HG03103 (cell line): ENCODE data around the gene FBXO33.
"Not testable (repeated sequence)": the region's sequence is repeated elsewhere in the genome, so short reads cannot be mapped to it uniquely, and the experiment has no call there.

ENCODE experiments used
- ATAC-seq: cut with Tn5 transposase; IDR thresholded peaks from one replicate; pipeline ENCODE4 v1.9.1; 2021; ENCODE audit warnings: low read depth; ENCODE audit not compliant: unreplicated experiment

Gene FBXO33

DNA sequence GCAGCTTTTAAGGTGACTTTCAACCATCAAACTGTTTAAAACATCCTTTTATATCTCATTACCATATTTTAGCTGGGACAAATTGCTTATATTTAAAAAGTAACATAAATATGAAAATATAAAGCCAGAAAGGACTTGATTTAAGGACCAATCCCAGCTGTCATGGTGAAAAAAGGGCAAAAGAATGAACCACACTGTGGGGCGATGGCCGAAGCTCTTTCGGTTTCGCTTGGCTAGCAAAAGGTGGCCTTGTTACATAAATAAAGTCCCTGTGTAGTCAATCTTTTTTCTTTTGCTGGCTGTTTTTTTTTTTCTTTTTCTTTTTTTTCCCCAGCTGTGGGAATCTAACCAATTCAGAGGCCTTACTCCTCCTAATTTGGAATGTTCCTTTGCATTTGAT lies 50.9 kb downstream of the FBXO33 start:
- no peak for ATAC-seq

DNA sequence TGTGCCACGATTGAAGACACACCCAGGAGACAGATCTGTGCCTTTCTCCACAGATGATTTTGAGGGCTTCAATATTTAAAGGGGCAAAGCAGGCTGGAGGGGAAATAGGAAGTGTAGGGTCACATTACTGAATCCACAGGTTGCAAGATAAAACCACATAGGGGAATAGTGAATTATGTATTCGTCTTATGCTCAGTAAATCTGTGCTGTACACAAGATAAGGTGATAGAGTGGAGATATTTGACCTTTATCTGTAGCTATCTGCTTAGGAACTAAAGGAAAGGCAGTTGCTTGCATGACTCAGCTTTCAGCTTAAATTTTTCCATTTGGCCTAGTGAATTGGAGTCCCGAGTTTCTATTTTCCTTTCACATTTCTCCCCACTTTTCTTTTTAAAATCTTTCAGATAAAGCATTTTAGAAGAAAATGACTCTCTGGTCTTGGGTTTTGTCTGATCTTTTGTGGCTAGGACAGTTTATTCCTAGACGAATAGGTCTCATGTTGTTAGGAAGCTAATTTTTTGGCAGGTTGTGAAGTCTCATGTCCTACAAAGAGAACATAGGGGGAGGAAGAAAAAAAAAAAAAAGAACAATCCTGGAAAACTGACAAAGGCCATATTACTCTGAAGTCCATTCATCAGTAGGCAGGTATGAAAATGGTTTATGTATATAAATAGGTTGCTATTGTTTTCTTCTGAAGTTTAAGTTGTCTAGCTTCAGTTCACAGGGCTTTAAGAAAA lies 55.4 kb downstream of the FBXO33 start:
- ATAC-seq, result no peak

DNA sequence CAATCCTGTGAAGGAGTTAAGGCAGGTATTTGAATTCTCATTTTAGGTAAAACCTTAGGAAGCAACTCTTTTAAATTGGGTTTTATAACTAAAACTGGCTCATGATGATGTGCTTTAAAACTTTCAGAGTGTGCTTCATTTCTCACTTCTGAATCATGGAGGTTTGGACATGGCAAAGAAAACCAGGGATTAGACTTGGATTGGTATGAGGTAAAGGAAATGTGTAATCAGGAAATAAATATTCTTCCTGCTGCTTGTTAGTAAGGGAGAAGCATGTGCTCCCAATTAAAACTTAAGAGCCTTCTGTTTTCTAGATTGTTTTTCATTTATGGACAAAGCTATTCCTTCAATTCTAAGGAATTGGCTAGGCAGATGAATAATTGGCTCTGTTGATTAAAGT lies 57.4 kb downstream of the FBXO33 start:
- ATAC-seq, result no peak

DNA sequence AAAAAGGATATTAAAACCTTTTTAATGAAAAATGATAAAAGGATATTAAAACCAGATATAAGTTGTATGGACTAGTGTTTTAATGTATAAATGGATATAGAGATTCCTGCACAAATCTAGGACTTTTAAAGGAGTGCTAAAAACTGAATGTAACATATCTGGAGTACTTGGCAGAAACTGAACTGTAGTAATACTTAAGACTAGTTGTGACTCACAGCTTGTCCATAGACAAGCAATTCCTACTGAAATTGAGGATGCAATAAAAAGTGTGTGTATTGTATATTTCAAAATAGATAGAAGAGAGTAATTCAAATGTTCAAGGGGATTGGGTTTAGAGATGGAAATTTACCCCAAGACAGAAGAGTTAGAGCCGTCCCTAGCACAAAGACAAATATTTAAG lies 59.6 kb downstream of the FBXO33 start:
- ATAC-seq, result no peak

DNA sequence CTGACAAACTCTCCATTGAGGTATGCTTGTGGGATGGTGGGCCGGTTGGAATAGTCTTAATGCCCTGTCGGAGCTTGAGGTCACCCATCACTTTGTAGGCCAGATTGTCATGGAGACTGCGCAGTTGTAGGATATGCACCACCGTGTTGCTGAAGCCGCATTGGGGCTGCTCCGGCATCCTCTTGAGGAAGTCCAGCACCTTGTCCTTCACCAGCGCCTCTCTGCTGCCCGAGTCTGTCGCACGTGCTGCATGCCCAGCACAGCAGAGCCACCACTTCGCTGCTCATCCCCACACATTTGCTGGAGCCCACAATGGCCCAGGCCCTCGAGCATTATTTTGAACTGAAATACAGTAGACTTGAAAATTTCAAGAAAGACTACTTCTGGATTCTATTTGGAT lies 61.8 kb downstream of the FBXO33 start:
- ATAC-seq, result no peak

DNA sequence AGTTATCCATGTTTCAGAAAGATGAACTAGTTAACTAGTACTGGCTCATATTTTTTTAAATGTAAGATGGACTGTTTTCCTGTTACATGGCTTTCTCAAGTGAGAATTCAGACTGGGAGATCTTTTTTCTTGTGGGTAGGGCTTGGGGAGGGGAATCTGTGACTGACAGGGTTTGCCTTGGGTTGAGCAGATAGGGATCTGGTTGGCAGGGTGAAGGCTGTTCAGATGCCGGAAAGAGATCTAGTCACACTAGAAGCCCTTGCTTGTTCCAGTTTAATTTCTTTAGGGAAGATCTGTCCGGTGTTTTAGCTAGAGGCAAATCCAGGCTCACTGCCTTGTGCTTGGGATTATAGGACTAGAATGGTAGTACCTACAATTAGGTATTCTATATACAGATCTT lies 63.2 kb downstream of the FBXO33 start:
- no peak for ATAC-seq

DNA sequence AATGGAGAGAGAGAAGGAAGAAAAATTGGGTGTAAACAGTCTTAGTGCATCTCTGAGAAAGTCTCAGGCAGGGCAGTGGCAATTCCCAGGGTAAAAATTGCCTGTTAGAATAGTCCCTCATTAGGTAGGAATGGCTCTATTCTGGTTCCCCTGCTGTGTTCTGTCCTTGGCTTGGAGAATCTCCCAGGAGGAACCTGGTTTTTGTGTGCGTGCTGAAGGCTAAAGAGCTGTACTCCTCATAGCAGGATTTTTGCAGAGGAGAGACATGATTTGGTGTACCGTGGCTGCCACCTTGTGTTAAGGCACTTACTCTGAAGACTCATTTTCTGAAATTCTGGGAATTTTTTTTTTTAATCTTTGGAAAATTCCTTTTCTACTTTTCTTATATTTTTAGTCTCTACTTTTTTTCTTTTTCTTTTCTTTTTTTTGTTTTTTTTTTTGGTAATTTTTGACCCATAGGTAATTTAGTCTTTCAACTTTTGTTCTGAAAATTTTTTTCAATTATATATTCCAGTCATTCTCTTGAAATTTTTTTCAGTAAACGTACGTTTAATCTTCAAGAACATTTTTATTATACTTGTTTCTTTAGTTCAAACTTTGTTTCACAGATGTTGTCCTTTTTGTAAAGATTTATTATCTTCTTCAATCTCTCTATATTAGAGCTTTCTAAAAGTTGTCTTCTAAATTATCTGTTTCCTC lies 63.8 kb downstream of the FBXO33 start:
- no peak for ATAC-seq

DNA sequence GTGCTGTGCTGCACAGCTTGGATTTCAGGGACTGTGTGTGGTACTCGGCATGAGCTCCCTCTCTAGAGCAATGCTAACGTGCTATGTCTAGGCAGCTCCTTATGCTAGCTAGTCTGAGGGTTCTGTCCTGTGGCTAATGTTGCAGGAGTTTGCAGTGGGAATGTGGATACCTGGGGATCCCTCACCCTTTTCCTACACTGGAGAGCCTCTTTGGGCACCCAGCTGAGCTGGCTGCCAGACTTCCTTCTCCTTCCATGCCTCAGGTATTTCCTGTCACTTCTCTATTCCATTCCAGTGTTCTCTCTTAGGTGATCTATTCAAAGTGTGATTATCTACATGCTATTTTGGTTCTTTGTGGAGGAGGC lies 64.9 kb downstream of the FBXO33 start:
- no peak for ATAC-seq

DNA sequence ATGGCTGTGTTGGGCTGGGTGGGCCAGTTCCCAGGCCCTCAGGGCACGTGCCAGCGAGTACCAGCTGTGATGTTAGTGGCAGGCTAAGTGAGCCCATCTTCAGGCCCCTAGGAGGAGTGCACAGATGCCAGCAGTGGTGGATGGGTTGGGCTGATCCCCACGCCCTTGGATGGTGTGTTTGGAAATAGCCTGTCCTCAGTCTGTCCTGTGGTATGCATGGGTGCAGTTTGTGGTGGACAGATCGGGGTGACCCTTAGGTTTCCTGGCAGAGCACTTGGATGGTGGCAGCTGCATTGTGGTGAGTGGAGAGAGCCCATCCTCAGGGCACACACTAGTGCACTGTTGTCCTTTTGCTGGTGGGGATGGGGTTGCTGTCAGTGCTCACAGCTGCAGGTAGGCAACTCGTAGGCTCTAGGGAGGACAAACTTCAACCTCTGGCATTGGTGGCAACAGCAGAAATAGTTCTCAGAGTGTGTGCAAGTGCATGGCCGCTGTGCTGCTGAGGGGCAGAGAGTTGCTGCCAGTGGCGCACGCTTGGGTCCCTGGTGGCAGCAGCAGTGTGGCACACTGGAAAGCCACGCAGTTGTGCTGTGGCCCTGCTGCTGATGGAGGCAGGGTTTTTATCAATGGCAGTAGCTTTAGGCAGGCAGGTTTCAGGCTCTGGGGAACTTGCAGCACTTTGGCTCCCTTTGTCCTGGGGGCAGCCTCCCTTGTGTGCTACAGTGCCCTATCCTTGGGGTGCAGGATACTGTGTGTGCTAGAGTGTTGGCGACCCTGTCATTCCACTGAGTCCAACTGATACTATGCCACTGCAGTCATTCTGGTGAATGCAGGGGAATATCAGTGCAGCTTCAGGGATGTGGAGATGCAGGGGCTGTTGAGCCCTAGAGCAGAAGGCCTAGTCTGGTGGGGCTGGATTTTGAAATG lies 65.5 kb downstream of the FBXO33 start:
- ATAC-seq, result no peak

DNA sequence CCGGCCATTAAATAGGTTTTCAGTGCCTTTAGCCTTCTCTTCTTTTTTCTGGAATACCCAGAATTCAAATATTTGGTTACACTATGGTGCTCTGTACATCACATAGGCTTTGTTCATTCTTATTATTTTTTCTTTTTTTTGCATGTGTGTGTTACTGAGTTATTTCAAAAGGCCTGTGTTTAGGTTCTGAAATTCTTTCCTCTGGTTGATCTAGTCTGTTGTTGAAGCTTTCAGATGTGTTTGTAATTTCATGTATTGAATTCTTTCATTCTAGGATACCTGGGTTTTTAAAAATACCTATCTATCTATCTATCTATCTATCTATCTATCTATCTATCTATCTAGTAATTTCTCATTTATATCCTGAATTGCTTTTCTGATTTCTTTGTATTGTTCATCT lies 66.9 kb downstream of the FBXO33 start:
- ATAC-seq, result no peak

DNA sequence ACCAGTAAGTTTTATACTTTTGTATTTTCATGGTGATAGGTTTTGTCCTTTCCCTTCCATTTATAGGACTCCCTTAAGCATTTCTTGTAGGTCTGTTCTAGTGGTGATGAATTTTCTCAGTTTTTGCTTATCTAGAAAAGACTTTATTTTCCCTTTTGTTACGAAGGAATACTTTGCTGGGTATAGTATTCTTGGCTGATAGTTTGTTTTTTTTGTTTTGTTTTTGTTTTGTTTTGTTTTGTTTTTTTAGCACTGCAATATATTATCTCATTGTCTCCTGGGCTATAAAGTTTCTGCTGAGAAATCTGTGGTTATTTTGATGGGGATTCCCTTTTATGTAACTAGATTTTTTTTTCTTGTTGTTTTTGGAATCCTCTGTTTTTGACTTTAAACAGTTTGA lies 67.7 kb downstream of the FBXO33 start:
- ATAC-seq, result no peak

DNA sequence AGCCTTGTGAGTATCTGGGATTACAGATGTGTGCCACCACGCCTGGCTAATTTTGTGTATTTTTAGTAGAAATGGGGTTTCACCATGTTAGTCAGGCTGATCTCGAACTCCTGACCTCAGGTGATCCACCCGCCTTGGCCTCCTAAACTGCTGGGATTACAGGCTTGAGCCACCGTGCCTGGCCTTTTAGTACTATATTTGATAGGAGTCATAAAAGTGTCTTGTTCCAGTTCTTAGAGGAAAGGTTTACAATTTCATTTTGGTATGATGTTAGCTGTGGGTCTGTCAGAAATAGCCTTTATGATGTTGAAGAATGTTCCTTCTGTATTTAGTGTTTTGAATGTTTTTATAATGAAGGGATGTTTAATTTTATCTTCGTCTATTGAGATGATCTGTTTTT lies 70.7 kb downstream of the FBXO33 start:
- ATAC-seq, result not testable (repeated sequence)

DNA sequence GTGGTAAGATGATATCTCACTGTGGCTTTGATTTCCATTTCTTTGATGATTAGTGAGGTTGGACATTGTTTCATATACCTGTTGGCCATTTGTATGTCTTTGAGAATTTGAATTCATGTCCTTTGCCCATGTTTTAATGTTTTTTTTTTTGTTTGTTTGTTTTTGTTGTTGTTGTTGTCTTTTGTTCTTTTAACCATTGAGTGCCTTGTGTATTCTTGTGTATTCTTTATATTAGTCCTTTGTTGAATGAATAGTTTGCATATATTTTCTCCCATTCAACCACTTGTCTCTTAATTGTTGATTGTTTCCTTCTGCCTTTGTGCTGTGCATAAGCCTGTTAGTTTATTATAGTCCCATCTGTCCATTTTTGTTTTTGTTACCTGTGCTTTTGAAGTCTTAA lies 71.9 kb downstream of the FBXO33 start:
- ATAC-seq, result no peak

DNA sequence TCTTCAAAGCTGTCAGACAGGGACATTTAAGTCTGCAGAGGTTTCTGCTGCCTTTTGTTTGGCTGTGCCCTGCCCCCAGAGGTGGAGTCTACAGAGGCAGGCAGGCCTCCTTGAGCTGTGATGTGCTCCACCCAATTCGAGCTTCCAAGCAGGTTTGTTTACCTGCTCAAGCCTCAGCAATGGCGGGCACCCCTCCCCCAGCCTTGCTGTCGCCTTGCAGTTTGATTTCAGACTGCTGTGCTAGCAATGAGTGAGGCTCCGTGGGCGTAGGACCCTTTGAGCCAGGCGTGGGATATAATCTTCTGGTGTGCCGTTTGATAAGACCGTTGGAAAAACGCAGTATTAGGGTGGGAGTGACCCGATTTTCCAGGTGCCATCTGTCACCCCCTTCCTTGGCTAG lies 73.2 kb downstream of the FBXO33 start:
- not testable (repeated sequence) for ATAC-seq

DNA sequence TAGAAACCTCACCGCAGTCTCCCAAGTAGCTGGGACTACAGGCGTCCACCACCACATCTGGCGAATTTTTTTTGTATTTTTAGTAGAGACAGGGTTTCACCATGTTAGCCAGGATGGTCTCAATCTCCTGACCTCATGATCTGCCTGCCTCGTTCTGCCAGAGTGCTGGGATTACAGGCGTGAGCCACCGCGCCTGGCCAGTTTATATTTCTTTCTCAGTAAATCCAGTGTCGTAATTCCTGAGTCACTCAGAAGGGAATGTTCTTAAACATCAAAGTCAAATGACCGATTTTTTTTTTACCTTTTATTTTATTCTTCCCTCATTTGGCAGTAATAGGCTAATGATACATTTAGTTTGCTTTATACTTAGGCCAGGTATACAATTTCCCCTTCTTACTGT lies 80.5 kb downstream of the FBXO33 start:
- ATAC-seq, result no peak

DNA sequence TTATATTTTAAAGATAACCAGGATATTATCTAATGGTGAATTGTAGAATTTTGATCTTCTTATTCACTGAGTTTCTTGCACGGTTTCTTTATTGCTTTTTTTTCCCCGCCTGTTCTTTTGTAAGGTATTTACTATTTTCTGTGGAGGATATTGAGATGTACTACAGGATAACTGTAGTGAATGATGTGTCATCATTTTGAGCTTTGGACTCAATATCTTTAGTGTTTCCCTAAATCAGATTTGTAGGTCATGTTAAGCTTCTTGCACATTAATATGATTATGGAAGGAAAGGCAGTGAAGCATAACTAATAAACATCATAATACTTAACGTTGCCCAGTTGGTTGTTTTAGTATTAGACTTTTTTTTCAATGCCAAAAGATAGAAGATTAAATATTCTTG lies 81.4 kb downstream of the FBXO33 start:
- ATAC-seq, result no peak
